Nephron (organoid): ENCODE results near the gene SOX18.

Source experiments
- H3K27ac Mint-ChIP-seq, 3 experiments: 2 replicates each; pipeline ENCODE4 v1.8.0; 2020; ENCODE audit warnings: mixed read lengths in 3 of 3, mild to moderate bottlenecking in 2 of 3, moderate library complexity in 1 of 3
- H3K27me3 Mint-ChIP-seq: 2 replicates; pipeline ENCODE4 v1.8.0; 2021; ENCODE audit warnings: low read depth, mild to moderate bottlenecking, moderate library complexity, mixed read lengths
- H3K36me3 Mint-ChIP-seq: 2 replicates; pipeline ENCODE4 v1.8.0; 2020; ENCODE audit warnings: low read depth, mixed read lengths
- H3K4me1 Mint-ChIP-seq: 2 replicates; pipeline ENCODE4 v1.8.0; 2020; ENCODE audit warnings: mixed read lengths
- H3K4me3 Mint-ChIP-seq, 3 experiments: 2 replicates each; pipeline ENCODE4 v1.8.0; 2020; ENCODE audit warnings: mild to moderate bottlenecking in 3 of 3, mixed read lengths in 3 of 3, moderate library complexity in 2 of 3
- H3K9me3 Mint-ChIP-seq: 2 replicates; pipeline ENCODE4 v1.8.0; 2020; ENCODE audit warnings: mixed read lengths
- CTCF ChIP-seq, 3 experiments: fragments of 200-600 bp; sonication (generic); IDR thresholded peaks; one replicate each; pipeline ENCODE4 v1.5.0; 2021; ENCODE audit warnings: antibody characterized with exemption in 3 of 3; ENCODE audit not compliant: unreplicated experiment in 3 of 3

SOX18 gene

GRCh38 chr20:64056889-64057627 is 7.6 kb upstream of the SOX18 start:
- Mint-ChIP-seq H3K9me3 (no peaks in the 10 kb centered on the region), H3K27ac (no peak overlapping the region), H3K36me3 (no peaks in the 10 kb centered on the region), H3K4me1 (peaks cover 11% of the 10 kb centered on the region), H3K4me3 (no peak overlapping the region), H3K27me3 (peaks cover 12% of the 10 kb centered on the region)
- TF ChIP-seq CTCF (IDR thresholded peaks at IDR 0.05; ENCODE audit: unreplicated experiment in 3 of 3) = no peak

- Mint-ChIP-seq H3K27me3 (peaks cover 17% of the 10 kb centered on the region), H3K4me3 (no peak overlapping the region), H3K36me3 (no peaks in the 10 kb centered on the region), H3K4me1 (peaks cover 11% of the 10 kb centered on the region), H3K9me3 (no peaks in the 10 kb centered on the region), H3K27ac (no peak overlapping the region)
- no peak for TF ChIP-seq CTCF (IDR thresholded peaks at IDR 0.05; ENCODE audit: unreplicated experiment in 3 of 3)
Measured at GRCh38 chr20:64056639-64056888, 7.1 kb upstream of the SOX18 start.

GRCh38 chr20:64055893-64056638 is 6.6 kb upstream of the SOX18 start:
- H3K27ac Mint-ChIP-seq = no peak overlapping the region
- H3K4me1 Mint-ChIP-seq = peaks cover 11% of the 10 kb centered on the region
- no peak overlapping the region for H3K4me3 Mint-ChIP-seq

GRCh38 chr20:64055396-64055892 is 6.0 kb upstream of the SOX18 start:
- Mint-ChIP-seq H3K27ac (peak overlapping the region in 2 of 3 experiments; percentile 38 to 63), H3K9me3 (no peaks in the 10 kb centered on the region), H3K4me1 (peaks cover 11% of the 10 kb centered on the region), H3K4me3 (peak overlapping the region in 2 of 3 experiments; percentile 30 to 36), H3K27me3 (peaks cover 28% of the 10 kb centered on the region), H3K36me3 (no peaks in the 10 kb centered on the region)
- TF ChIP-seq CTCF (IDR thresholded peaks at IDR 0.05; ENCODE audit: unreplicated experiment in 3 of 3) = no peak

More at GRCh38 chr20:64055893-64056638, 6.6 kb upstream of the SOX18 start:
- Mint-ChIP-seq H3K9me3 (no peaks in the 10 kb centered on the region), H3K27me3 (peaks cover 22% of the 10 kb centered on the region), H3K36me3 (no peaks in the 10 kb centered on the region)
- no peak for TF ChIP-seq CTCF (IDR thresholded peaks at IDR 0.05; ENCODE audit: unreplicated experiment in 3 of 3)

GRCh38 chr20:64053841-64054661 is 4.6 kb upstream of the SOX18 start:
- peak in 1 of 3 experiments; percentile 18 for TF ChIP-seq CTCF (IDR thresholded peaks at IDR 0.05; ENCODE audit: unreplicated experiment in 3 of 3)
- Mint-ChIP-seq H3K27me3 (peaks cover 32% of the 10 kb centered on the region), H3K4me1 (peaks cover 11% of the 10 kb centered on the region), H3K27ac (peak overlapping the region; percentile 56 to 66 (median 62)), H3K9me3 (no peaks in the 10 kb centered on the region), H3K4me3 (peak overlapping the region; percentile 34 to 50 (median 36)), H3K36me3 (no peaks in the 10 kb centered on the region)
